OCI-LY1 (cell line): ENCODE measurements around the gene RGS4.

Experiments used
- H2AFZ ChIP-seq: fragments of 200-600 bp; sonication (generic), shearing (Covaris generic); 2 replicates; pipeline ENCODE4 v1.6.0; 2014; ENCODE audit warnings: antibody characterized with exemption, mild to moderate bottlenecking, low read length
- H3F3A ChIP-seq: fragments of 200-600 bp; sonication (generic), shearing (Covaris generic); 2 replicates; pipeline ENCODE4 v1.6.0; 2014; ENCODE audit warnings: mild to moderate bottlenecking, antibody characterized with exemption, low read length, moderate library complexity; ENCODE audit not compliant: insufficient read depth
- H3K27ac ChIP-seq: fragments of 200-600 bp; sonication (generic); 2 replicates; pipeline ENCODE4 v1.5.1; 2014; ENCODE audit warnings: low read length, mixed run types, mild to moderate bottlenecking, low read depth; ENCODE audit not compliant: poor library complexity, severe bottlenecking
- H3K27me3 ChIP-seq: fragments of 200-600 bp; sonication (generic); 2 replicates; pipeline ENCODE4 v1.6.0; 2014; ENCODE audit warnings: antibody characterized with exemption, mild to moderate bottlenecking, low read length, moderate library complexity; ENCODE audit not compliant: insufficient read depth
- H3K36me3 ChIP-seq: fragments of 200-600 bp; sonication (generic); 2 replicates; pipeline ENCODE4 v1.6.1; 2014; ENCODE audit warnings: mild to moderate bottlenecking, antibody characterized with exemption, low read length, moderate library complexity, mixed read lengths; ENCODE audit not compliant: insufficient read depth
- H3K4me1 ChIP-seq: fragments of 200-600 bp; sonication (generic); 2 replicates; pipeline ENCODE4 v1.5.1; 2014; ENCODE audit warnings: mild to moderate bottlenecking, low read length, moderate library complexity; ENCODE audit not compliant: insufficient read depth, severe bottlenecking
- H3K4me2 ChIP-seq: fragments of 200-600 bp; sonication (generic), shearing (Covaris generic); 2 replicates; pipeline ENCODE4 v1.6.1; 2014; ENCODE audit warnings: low read length
- H3K4me3 ChIP-seq: fragments of 200-600 bp; sonication (generic); 2 replicates; pipeline ENCODE4 v1.5.1; 2014; ENCODE audit warnings: low read length, low read depth, mild to moderate bottlenecking, mixed read lengths; ENCODE audit not compliant: poor library complexity, severe bottlenecking
- H3K79me2 ChIP-seq: fragments of 200-600 bp; shearing (Covaris generic); 2 replicates; pipeline ENCODE4 v1.6.1; 2016; ENCODE audit warnings: mixed run types, low read length, mixed read lengths; ENCODE audit not compliant: insufficient read depth
- H3K9ac ChIP-seq: fragments of 200-600 bp; sonication (generic), shearing (Covaris generic); 2 replicates; pipeline ENCODE4 v1.6.1; 2014; ENCODE audit warnings: mild to moderate bottlenecking, low read length, mixed read lengths
- H3K9me2 ChIP-seq: fragments of 200-600 bp; sonication (generic), shearing (Covaris generic); 2 replicates; pipeline ENCODE4 v1.6.1; 2014; ENCODE audit warnings: low read depth, mild to moderate bottlenecking, low read length, mixed read lengths
- H3K9me3 ChIP-seq: fragments of 200-600 bp; shearing (Covaris generic); 2 replicates; pipeline ENCODE4 v1.6.1; 2014; ENCODE audit warnings: low read length, mixed read lengths
- H4K20me1 ChIP-seq: fragments of 200-600 bp; sonication (generic), shearing (Covaris generic); 2 replicates; pipeline ENCODE4 v1.6.0; 2016; ENCODE audit warnings: mild to moderate bottlenecking, low read length; ENCODE audit not compliant: insufficient read depth
- EZH2 ChIP-seq: fragments of 200-600 bp; sonication (generic), shearing (Covaris generic); IDR thresholded peaks from 2 replicates; pipeline ENCODE4 v1.8.0; 2017; ENCODE audit warnings: borderline replicate concordance, mixed run types, mild to moderate bottlenecking, antibody characterized with exemption, low read length, moderate library complexity, mixed read lengths
- TF ChIP-seq, protein P1 (sequence below): fragments of 200-600 bp; sonication (generic), shearing (Covaris generic); IDR thresholded peaks from 2 replicates; pipeline ENCODE4 v1.5.1; 2017; ENCODE audit warnings: mild to moderate bottlenecking, antibody characterized with exemption, low read length, moderate library complexity, mixed read lengths

Gene RGS4

DNA sequence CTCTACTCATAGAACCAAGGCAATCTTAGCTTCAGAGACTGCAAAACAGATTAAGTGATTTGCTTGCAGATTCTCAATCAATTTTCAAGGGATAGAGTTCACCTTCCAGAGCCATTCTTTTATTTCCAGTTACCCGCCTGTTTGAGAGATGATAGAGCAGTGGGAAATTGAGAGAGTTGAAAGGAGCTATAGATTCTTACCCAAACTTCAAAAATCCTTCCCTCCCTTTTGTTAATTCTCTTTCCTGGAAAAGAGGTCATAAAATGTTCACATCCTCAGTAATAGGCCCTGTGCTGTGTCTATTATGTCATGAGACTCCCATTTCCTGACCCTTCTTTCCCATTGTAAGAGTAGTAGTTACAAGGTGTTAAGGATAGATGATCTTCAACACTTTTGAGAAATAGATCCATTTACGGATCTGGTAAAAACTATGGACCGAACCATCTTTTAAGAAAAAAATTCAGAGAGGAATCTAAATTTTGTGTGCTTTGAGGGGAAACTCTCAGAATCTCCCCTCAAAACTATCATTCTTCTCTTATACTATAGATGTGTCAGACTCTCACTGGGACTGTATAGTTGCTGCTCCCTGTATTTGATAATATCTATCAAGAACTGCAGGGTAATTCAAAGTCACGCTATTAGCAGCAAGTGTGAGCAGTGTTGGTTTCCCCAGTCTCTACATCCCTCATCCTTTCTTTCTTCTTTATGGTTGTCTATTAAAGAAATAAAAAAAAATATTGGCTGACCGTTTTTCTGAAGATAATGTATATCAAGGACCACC is 8.0 kb downstream of the RGS4 start:
- Histone ChIP-seq H3K9ac (no peak overlapping the region), H4K20me1 (no peaks in the 10 kb centered on the region), H2AFZ (no peak overlapping the region), H3F3A (no peaks in the 10 kb centered on the region), H3K4me1 (no peaks in the 10 kb centered on the region), H3K4me2 (no peak overlapping the region), H3K79me2 (no peaks in the 10 kb centered on the region), H3K9me3 (no peaks in the 10 kb centered on the region), H3K27ac (no peak overlapping the region), H3K4me3 (no peak overlapping the region), H3K9me2 (no peaks in the 10 kb centered on the region), H3K27me3 (no peaks in the 10 kb centered on the region), H3K36me3 (no peaks in the 10 kb centered on the region)
- TF ChIP-seq, protein P1, sequence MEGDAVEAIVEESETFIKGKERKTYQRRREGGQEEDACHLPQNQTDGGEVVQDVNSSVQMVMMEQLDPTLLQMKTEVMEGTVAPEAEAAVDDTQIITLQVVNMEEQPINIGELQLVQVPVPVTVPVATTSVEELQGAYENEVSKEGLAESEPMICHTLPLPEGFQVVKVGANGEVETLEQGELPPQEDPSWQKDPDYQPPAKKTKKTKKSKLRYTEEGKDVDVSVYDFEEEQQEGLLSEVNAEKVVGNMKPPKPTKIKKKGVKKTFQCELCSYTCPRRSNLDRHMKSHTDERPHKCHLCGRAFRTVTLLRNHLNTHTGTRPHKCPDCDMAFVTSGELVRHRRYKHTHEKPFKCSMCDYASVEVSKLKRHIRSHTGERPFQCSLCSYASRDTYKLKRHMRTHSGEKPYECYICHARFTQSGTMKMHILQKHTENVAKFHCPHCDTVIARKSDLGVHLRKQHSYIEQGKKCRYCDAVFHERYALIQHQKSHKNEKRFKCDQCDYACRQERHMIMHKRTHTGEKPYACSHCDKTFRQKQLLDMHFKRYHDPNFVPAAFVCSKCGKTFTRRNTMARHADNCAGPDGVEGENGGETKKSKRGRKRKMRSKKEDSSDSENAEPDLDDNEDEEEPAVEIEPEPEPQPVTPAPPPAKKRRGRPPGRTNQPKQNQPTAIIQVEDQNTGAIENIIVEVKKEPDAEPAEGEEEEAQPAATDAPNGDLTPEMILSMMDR = no peak
- TF ChIP-seq EZH2 = no peak

DNA sequence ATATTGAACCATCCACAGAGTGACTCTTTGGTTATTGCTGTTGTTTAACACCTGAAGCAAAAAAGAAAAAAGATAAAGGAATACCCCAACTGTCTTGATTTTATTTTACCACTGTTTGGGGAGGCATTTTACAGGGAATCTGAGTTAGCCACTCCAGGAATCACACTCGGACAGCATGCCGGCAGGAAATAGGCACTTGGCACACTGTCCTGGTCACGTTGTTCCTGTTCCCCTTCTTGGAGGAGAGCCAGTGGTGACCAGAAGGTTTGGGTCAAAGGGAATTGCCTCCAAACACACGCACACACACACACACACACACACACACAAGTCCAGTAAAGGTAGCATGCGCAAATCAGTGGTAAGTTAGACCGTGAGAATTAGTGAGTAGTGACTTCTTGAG is 13.8 kb downstream of the RGS4 start:
- Histone ChIP-seq H3F3A (no peaks in the 10 kb centered on the region), H3K9ac (no peak overlapping the region), H3K4me3 (no peak overlapping the region), H3K27ac (no peak overlapping the region), H3K4me1 (no peaks in the 10 kb centered on the region), H4K20me1 (no peaks in the 10 kb centered on the region), H3K36me3 (no peaks in the 10 kb centered on the region), H3K9me3 (no peaks in the 10 kb centered on the region), H3K27me3 (no peaks in the 10 kb centered on the region), H3K9me2 (no peaks in the 10 kb centered on the region), H3K79me2 (no peaks in the 10 kb centered on the region), H2AFZ (no peak overlapping the region), H3K4me2 (no peak overlapping the region)
- TF ChIP-seq EZH2 = no peak
- TF ChIP-seq, protein P1 = no peak

DNA sequence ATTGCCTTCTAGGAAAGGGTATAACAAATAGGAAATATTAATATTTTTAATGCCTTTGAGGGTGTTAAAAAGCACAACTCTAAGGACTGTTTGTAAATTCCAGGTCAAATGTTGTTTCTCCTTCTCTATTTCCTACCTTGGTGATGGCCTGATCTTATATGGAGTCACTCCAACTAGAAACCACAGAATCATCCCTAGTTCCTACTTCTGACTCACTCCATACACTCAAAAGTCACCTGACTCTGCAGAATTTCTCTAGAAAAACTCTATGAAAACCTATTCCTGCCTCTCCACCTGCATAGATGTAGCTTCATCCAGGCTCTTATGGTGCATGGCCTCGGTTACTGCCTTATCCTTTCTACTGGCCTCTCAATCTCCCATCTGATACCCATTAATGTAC is 14.5 kb downstream of the RGS4 start:
- Histone ChIP-seq H3K4me1 (no peaks in the 10 kb centered on the region), H3K27me3 (no peaks in the 10 kb centered on the region), H3F3A (no peaks in the 10 kb centered on the region), H3K79me2 (no peaks in the 10 kb centered on the region), H3K27ac (no peak overlapping the region), H3K4me3 (no peak overlapping the region), H3K4me2 (no peak overlapping the region), H3K9me3 (no peaks in the 10 kb centered on the region), H3K36me3 (no peaks in the 10 kb centered on the region), H3K9me2 (no peaks in the 10 kb centered on the region), H2AFZ (no peak overlapping the region), H4K20me1 (no peaks in the 10 kb centered on the region), H3K9ac (no peak overlapping the region)
- TF ChIP-seq, protein P1 = no peak
- no peak for TF ChIP-seq EZH2
